Measurements from ENCODE around the gene P2RY6.

The P2RY6 gene

GRCh38 chr11:73340164-73340563 is 68.0 kb downstream of the P2RY6 start:
- no peak for DNase-seq

DNA sequence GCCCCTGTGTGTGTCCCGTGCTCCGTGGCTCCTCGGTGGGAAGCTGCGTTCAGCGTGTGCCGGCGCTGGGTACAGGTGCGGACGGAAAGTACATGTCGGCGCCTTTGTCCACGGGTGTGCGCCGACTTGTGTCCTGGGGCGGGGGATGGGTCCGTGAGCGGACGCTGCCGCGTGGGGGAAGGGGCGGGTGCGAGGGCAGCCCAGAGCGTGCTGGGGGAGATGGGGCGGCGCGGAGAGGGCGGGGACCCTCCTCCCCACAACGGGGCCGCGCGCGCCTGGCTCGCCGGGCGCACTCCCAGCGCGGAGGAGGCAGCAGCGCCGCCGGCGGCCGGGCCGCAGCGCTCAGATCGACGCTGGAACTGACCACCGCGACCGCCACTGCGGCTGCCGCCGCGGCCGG is 70.5 kb downstream of the P2RY6 start:
- DNase-seq = no peak

DNA sequence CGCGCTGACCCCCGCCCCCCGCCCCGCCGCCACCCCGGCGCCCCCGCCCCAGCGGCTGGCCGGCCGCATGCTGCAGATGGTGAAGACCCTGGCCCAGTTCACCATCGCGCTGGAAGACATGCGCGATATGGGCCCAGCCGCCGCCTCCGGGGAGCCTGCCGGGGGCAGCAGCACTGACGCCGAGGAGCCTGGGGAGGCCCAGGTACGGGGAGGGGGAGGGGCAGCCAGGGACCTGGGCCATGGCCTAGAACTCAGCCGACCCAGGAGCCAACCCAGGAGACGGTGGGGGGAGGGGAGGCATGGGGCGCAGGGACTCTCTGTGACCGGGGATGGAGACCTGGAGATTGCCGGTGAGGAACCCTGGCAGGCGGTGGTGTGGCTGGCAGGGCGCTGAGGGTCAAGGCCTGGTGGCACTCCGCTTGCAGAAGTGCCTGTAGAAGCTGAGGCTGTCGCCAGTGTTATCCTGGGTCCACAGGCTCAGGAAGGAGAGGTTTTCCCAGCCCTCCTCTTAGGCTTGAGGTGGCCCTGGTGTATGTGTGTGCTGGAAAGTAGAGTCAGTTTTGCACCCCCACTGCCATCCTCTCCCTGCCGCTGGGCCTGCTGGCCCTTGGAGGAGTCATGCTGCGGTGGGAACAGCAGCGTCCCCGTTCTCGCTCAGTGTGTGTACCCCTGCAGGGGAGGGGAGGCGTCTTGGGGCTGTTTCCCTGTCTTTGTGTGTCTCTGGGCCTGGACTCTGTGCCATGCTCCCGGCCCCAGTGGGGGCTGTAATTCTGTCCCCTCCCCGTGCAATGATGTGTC is 71.1 kb downstream of the P2RY6 start:
- no peak for DNase-seq

DNA sequence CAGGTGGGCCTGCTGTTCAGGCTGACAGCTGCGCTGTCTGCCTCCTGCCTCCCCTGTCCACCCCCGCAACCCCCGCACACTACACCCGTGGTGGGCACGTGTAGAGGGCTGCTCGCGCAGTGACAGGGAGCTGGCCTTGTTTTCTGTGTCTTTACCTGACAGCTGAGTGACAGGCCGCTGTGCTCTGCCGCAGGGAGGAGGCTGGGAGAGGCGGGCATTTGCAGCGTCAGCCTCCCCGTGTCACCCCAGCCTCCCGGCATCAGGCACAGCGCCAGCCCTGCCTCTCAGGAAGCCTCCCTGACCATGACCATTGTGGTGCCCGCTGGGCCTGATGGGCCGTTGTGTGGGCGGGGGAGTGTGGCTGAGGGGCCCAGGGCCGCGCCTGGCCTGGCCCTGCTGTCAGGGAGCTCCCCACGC is 72.1 kb downstream of the P2RY6 start:
- no peak for DNase-seq

DNA sequence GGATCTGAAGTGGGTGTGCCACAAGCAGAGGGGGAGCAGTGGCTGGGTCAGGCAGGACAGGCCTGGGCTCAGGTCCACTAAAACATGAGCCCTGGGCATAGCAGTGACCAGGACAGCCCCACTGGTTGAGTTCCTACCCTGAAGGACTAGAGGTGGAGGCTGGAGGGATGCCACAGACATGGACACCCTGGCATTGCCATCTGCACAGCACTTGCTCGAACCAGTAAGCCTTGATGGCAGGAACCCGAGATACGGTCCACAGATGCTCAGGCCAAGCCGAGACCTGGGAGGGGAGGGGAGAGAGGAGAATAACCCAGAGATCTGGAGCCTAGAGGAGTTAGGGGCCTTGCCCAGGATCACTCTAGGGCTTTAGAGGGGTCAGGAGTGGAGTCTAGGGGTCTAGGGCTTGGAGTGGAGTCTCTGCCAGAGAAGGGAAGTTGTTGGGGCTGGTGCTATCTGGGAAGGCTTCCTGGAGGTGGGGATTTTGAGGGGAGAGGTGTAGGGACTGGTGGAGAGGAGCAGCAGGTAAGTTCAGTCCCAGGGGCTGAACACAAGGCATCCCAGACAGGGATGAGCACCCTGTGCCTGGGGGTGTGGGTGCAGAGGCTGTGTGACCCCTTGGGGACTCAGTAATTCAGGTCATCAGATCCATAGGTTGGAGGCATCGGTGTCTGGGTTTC is 73.5 kb downstream of the P2RY6 start:
- no peak for DNase-seq

DNA sequence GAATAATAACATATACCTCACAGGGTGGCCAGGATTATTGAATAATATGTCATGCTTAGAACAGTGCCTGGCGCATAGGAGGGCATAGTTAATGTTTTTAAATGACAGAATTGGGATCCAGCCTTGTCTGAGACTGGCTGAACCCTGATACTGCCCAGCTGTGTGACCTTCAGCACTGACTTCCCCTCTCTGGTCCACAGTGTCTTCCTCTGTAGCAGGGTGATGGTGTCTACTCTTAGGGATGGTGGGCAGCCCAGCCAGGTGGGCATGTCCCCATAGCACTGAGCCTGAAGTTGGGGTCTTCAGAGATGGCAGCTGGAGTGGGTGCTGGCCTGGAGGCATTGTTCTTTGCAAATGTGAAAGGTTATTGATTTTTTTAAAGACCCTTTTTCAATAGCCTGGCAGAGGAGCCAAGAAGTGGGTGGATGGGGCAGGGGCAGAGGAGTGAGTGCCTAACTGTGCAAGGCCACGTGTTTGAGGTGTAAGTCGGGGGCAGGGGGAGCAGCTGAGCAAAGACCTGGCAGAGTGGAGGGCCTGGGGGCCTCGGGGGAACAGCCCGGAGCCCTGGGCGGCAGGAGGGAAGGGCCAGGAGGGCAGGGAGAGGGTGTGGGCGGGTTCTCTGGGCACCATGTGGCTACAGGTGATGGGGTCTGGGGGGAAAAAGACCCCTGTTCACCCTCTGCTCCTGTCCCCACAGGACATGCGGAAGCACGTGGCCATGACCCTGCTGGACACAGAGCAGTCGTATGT is 74.2 kb downstream of the P2RY6 start:
- DNase-seq = no peak

GRCh38 chr11:73347067-73347466 is 74.9 kb downstream of the P2RY6 start:
- no peak for DNase-seq

All from cerebellar nuclear complex (tissue), 1 donor.